Calu3 (cell line): ENCODE results near the gene ASXL1. TPM values are rescaled to one million over a fixed set of nuclear protein-coding genes. Genes with fewer than 3 reads are reported as not detected.

Experiments
- BruUV-seq: library from RNA; stranded (reverse); fragments of 400-500 nt; replicated peaks from 2 replicates; lab custom pipeline; 2021; lab: Mats Ljungman, UMichigan
- CTCF ChIA-PET: fragments of 300-600 bp; sonication (Branson Sonifier 250); formaldehyde crosslinking; loops from one replicate; lab custom pipeline; 2022; ENCODE audit warnings: antibody characterized with exemption; lab: Charles Lee
- DNase-seq: peaks from one replicate; pipeline ENCODE4 v3.0.0; 2022
- H3K27ac Mint-ChIP-seq: one replicate; pipeline ENCODE4 v1.8.0; 2022; ENCODE audit warnings: mixed read lengths; ENCODE audit not compliant: unreplicated experiment
- H3K27me3 Mint-ChIP-seq: one replicate; pipeline ENCODE4 v1.8.0; 2022; ENCODE audit warnings: mixed read lengths; ENCODE audit not compliant: unreplicated experiment
- H3K36me3 Mint-ChIP-seq: one replicate; pipeline ENCODE4 v1.8.0; 2022; ENCODE audit warnings: mild to moderate bottlenecking, moderate library complexity, mixed read lengths; ENCODE audit not compliant: insufficient read depth, unreplicated experiment
- H3K4me1 Mint-ChIP-seq: one replicate; pipeline ENCODE4 v1.8.0; 2022; ENCODE audit warnings: mild to moderate bottlenecking, low read depth, mixed read lengths; ENCODE audit not compliant: unreplicated experiment
- H3K4me3 Mint-ChIP-seq: one replicate; pipeline ENCODE4 v1.8.0; 2022; ENCODE audit warnings: mild to moderate bottlenecking, low read depth, moderate library complexity, mixed read lengths; ENCODE audit not compliant: unreplicated experiment
- H3K9me3 Mint-ChIP-seq: one replicate; pipeline ENCODE4 v1.8.0; 2022; ENCODE audit warnings: low read depth, mixed read lengths; ENCODE audit not compliant: unreplicated experiment
- CTCF ChIP-seq: fragments of 200-600 bp; IDR thresholded peaks from one replicate; pipeline ENCODE4 v1.8.0; 2022; ENCODE audit warnings: antibody characterized with exemption; ENCODE audit not compliant: unreplicated experiment
- intact Hi-C: fragments of 100-400 bp; cut with micrococcal nuclease; formaldehyde crosslinking; loops from one replicate; pipeline ENCODE4 v1.10.0; 2022; ENCODE audit not compliant: unreplicated experiment
- total RNA-seq: library from RNA; stranded (reverse); gene quantifications from 2 replicates; pipeline ENCODE4 v1.2.3, GENCODE V29; 2022

Gene ASXL1
- total RNA-seq, 1 experiment from 2014 or later: 120 TPM

GRCh38 chr20:32333181-32333987, 24.7 kb upstream of the ASXL1 start:
- TF ChIP-seq CTCF: no peak
- Mint-ChIP-seq H3K27ac (peak overlapping the region; percentile 68), H3K36me3 (peaks cover 33% of the 10 kb centered on the region), H3K9me3 (no peaks in the 10 kb centered on the region), H3K27me3 (no peaks in the 10 kb centered on the region), H3K4me3 (peak overlapping the region; percentile 31), H3K4me1 (peaks cover 43% of the 10 kb centered on the region)
- intact Hi-C loops: loop anchor here (10.0 kb wide), 1 partner anchor 151 kb away; no protein-coding TSS in a partner anchor
- CTCF ChIA-PET: interaction anchor here (0.7 to 2.5 kb wide), 5 partner anchors 16 to 468 kb away, joined by 3 to 7 read pairs (median 4); no protein-coding TSS in a partner anchor
- peak; percentile 25 for DNase-seq
- no TSS peak for BruUV-seq

- intact Hi-C loops: loop anchor here (10.0 kb wide), 1 partner anchor 151 kb away; no protein-coding TSS in a partner anchor
- peaks cover 43% of the 10 kb centered on the region for H3K4me1 Mint-ChIP-seq
- H3K36me3 Mint-ChIP-seq: peaks cover 28% of the 10 kb centered on the region
- peak; percentile 81 for DNase-seq
- TF ChIP-seq CTCF: no peak
- H3K27ac Mint-ChIP-seq: peak overlapping the region; percentile 68
- no TSS peak for BruUV-seq
- H3K9me3 Mint-ChIP-seq: no peaks in the 10 kb centered on the region
- CTCF ChIA-PET: interaction anchor here (0.7 to 2.5 kb wide), 2 partner anchors 25 to 469 kb away, joined by 4 to 7 read pairs; no protein-coding TSS in a partner anchor
- peak overlapping the region; percentile 4 for H3K4me3 Mint-ChIP-seq
- H3K27me3 Mint-ChIP-seq: no peaks in the 10 kb centered on the region
Measured at GRCh38 chr20:32333988-32334885, 23.9 kb upstream of the ASXL1 start.

- Mint-ChIP-seq H3K27ac (no peak overlapping the region), H3K27me3 (no peaks in the 10 kb centered on the region), H3K9me3 (no peaks in the 10 kb centered on the region), H3K4me1 (peaks cover 39% of the 10 kb centered on the region), H3K4me3 (no peak overlapping the region), H3K36me3 (peaks cover 16% of the 10 kb centered on the region)
- no peak for DNase-seq
- intact Hi-C loops: loop anchor here (10.0 kb wide), 1 partner anchor 148 kb away; no protein-coding TSS in a partner anchor
- CTCF ChIA-PET: interaction anchor here (1.1 to 1.2 kb wide), 2 partner anchors 8 to 17 kb away, joined by 3 to 4 read pairs; no protein-coding TSS in a partner anchor
- no TSS peak for BruUV-seq
- peak; percentile 63 for TF ChIP-seq CTCF
Measured at GRCh38 chr20:32336918-32337347, 21.2 kb upstream of the ASXL1 start.
